ENCODE measurements around the gene KIR3DL2. TPM values are rescaled to one million over a fixed set of nuclear protein-coding genes. Genes with fewer than 3 reads are reported as not detected.

The KIR3DL2 gene
- total and polyA plus RNA-seq, 2 experiments from 2014 or later: not detected

DNA sequence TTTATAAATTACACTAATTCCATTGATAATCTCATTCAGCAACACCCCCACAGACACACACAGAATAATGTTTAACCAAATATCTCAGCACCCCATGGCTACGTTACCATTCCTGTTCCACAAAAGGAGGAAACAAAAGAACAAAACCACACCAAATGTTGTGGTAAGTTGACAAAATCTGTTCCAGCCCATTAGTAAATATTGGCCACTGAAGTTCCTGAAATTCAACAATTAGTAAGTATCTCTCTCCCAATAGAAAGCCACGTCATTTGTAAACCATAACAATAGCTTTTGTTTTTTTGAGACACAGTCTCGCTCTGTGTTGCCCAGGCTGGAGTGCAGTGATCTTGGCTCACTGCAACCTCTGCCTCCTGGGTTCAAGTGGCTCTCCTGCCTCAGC lies 21.5 kb downstream of the KIR3DL2 start:
- H4K20me1 ChIP-seq (replicated peaks; ENCODE audit: insufficient read depth): no peaks in the 10 kb centered on the region
- no peak overlapping the region for H3K4me3 ChIP-seq
- no peaks in the 10 kb centered on the region for H3K36me3 ChIP-seq (ENCODE audit: insufficient read depth)
- H2AFZ ChIP-seq: peak overlapping the region; percentile 43; the same call in 1 of the 2 replicates
- H3F3A ChIP-seq (replicated peaks; ENCODE audit: low read depth): no peaks in the 10 kb centered on the region; the same call in 1 of the 2 replicates
- Mint-ChIP-seq H3K36me3 (ENCODE audit: low read depth) (peaks cover 18% of the 10 kb centered on the region; the same call in 2 of the 3 replicates), H3K4me1 (no peaks in the 10 kb centered on the region), H3K27me3 (ENCODE audit: insufficient read depth, low read depth, poor library complexity) (no peaks in the 10 kb centered on the region), H3K4me3 (no peak overlapping the region), H3K9me3 (peaks cover 81% of the 10 kb centered on the region), H3K27ac (no peak overlapping the region)
- TF ChIP-seq CREB1 (CRISPR knock-in tag; IDR thresholded peaks at IDR 0.05; ENCODE audit: low read depth) (no peak), EZH2 (IDR thresholded peaks at IDR 0.05; ENCODE audit: low read depth, unreplicated experiment) (no peak), ZNF331 (CRISPR knock-in tag; IDR thresholded peaks at IDR 0.05; ENCODE audit: low read depth) (no peak), JUNB (IDR thresholded peaks at IDR 0.05; ENCODE audit: unreplicated experiment) (no peak), EZH2phosphoT487 (IDR thresholded peaks at IDR 0.05; ENCODE audit: unreplicated experiment) (no peak), ZNF114 (CRISPR knock-in tag; IDR thresholded peaks at IDR 0.05) (no peak), NANOG (IDR thresholded peaks at IDR 0.05; ENCODE audit: borderline replicate concordance) (no peak), STAT1 (IDR thresholded peaks at IDR 0.05; ENCODE audit: unreplicated experiment) (no peak), POLR2AphosphoS5 (IDR thresholded peaks at IDR 0.05; ENCODE audit: low read depth) (no peak)
- TF ChIP-seq, protein P1, sequence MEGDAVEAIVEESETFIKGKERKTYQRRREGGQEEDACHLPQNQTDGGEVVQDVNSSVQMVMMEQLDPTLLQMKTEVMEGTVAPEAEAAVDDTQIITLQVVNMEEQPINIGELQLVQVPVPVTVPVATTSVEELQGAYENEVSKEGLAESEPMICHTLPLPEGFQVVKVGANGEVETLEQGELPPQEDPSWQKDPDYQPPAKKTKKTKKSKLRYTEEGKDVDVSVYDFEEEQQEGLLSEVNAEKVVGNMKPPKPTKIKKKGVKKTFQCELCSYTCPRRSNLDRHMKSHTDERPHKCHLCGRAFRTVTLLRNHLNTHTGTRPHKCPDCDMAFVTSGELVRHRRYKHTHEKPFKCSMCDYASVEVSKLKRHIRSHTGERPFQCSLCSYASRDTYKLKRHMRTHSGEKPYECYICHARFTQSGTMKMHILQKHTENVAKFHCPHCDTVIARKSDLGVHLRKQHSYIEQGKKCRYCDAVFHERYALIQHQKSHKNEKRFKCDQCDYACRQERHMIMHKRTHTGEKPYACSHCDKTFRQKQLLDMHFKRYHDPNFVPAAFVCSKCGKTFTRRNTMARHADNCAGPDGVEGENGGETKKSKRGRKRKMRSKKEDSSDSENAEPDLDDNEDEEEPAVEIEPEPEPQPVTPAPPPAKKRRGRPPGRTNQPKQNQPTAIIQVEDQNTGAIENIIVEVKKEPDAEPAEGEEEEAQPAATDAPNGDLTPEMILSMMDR (conservative IDR thresholded peaks at IDR 0.05; ENCODE audit: low read depth in 2 of 2): no peak
- TF ChIP-seq, protein P2, sequence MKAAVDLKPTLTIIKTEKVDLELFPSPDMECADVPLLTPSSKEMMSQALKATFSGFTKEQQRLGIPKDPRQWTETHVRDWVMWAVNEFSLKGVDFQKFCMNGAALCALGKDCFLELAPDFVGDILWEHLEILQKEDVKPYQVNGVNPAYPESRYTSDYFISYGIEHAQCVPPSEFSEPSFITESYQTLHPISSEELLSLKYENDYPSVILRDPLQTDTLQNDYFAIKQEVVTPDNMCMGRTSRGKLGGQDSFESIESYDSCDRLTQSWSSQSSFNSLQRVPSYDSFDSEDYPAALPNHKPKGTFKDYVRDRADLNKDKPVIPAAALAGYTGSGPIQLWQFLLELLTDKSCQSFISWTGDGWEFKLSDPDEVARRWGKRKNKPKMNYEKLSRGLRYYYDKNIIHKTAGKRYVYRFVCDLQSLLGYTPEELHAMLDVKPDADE (IDR thresholded peaks at IDR 0.05): no peak
- TF ChIP-seq, protein P3, sequence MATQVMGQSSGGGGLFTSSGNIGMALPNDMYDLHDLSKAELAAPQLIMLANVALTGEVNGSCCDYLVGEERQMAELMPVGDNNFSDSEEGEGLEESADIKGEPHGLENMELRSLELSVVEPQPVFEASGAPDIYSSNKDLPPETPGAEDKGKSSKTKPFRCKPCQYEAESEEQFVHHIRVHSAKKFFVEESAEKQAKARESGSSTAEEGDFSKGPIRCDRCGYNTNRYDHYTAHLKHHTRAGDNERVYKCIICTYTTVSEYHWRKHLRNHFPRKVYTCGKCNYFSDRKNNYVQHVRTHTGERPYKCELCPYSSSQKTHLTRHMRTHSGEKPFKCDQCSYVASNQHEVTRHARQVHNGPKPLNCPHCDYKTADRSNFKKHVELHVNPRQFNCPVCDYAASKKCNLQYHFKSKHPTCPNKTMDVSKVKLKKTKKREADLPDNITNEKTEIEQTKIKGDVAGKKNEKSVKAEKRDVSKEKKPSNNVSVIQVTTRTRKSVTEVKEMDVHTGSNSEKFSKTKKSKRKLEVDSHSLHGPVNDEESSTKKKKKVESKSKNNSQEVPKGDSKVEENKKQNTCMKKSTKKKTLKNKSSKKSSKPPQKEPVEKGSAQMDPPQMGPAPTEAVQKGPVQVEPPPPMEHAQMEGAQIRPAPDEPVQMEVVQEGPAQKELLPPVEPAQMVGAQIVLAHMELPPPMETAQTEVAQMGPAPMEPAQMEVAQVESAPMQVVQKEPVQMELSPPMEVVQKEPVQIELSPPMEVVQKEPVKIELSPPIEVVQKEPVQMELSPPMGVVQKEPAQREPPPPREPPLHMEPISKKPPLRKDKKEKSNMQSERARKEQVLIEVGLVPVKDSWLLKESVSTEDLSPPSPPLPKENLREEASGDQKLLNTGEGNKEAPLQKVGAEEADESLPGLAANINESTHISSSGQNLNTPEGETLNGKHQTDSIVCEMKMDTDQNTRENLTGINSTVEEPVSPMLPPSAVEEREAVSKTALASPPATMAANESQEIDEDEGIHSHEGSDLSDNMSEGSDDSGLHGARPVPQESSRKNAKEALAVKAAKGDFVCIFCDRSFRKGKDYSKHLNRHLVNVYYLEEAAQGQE (IDR thresholded peaks at IDR 0.05; ENCODE audit: unreplicated experiment): no peak
- TF ChIP-seq, protein P4, sequence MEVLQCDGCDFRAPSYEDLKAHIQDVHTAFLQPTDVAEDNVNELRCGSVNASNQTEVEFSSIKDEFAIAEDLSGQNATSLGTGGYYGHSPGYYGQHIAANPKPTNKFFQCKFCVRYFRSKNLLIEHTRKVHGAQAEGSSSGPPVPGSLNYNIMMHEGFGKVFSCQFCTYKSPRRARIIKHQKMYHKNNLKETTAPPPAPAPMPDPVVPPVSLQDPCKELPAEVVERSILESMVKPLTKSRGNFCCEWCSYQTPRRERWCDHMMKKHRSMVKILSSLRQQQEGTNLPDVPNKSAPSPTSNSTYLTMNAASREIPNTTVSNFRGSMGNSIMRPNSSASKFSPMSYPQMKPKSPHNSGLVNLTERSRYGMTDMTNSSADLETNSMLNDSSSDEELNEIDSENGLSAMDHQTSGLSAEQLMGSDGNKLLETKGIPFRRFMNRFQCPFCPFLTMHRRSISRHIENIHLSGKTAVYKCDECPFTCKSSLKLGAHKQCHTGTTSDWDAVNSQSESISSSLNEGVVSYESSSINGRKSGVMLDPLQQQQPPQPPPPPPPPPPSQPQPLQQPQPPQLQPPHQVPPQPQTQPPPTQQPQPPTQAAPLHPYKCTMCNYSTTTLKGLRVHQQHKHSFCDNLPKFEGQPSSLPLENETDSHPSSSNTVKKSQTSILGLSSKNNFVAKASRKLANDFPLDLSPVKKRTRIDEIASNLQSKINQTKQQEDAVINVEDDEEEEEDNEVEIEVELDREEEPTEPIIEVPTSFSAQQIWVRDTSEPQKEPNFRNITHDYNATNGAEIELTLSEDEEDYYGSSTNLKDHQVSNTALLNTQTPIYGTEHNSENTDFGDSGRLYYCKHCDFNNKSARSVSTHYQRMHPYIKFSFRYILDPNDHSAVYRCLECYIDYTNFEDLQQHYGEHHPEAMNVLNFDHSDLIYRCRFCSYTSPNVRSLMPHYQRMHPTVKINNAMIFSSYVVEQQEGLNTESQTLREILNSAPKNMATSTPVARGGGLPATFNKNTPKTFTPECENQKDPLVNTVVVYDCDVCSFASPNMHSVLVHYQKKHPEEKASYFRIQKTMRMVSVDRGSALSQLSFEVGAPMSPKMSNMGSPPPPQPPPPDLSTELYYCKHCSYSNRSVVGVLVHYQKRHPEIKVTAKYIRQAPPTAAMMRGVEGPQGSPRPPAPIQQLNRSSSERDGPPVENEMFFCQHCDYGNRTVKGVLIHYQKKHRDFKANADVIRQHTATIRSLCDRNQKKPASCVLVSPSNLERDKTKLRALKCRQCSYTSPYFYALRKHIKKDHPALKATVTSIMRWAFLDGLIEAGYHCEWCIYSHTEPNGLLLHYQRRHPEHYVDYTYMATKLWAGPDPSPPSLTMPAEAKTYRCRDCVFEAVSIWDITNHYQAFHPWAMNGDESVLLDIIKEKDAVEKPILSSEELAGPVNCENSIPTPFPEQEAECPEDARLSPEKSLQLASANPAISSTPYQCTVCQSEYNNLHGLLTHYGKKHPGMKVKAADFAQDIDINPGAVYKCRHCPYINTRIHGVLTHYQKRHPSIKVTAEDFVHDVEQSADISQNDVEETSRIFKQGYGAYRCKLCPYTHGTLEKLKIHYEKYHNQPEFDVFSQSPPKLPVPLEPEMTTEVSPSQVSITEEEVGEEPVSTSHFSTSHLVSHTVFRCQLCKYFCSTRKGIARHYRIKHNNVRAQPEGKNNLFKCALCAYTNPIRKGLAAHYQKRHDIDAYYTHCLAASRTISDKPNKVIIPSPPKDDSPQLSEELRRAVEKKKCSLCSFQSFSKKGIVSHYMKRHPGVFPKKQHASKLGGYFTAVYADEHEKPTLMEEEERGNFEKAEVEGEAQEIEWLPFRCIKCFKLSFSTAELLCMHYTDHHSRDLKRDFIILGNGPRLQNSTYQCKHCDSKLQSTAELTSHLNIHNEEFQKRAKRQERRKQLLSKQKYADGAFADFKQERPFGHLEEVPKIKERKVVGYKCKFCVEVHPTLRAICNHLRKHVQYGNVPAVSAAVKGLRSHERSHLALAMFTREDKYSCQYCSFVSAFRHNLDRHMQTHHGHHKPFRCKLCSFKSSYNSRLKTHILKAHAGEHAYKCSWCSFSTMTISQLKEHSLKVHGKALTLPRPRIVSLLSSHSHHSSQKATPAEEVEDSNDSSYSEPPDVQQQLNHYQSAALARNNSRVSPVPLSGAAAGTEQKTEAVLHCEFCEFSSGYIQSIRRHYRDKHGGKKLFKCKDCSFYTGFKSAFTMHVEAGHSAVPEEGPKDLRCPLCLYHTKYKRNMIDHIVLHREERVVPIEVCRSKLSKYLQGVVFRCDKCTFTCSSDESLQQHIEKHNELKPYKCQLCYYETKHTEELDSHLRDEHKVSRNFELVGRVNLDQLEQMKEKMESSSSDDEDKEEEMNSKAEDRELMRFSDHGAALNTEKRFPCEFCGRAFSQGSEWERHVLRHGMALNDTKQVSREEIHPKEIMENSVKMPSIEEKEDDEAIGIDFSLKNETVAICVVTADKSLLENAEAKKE (CRISPR knock-in tag; IDR thresholded peaks at IDR 0.05): no peak
- ATAC-seq: no peak
- peaks cover 20% of the 10 kb centered on the region for H3K4me1 ChIP-seq (ENCODE audit: insufficient read depth)
- H3K4me2 ChIP-seq: no peak overlapping the region
- DNase-seq (ENCODE audit: low spot score): no peak
- no peaks in the 10 kb centered on the region for H3K79me2 ChIP-seq (replicated peaks; ENCODE audit: insufficient read depth)
- H3K27ac ChIP-seq (ENCODE audit: low read depth): no peak overlapping the region
- no peaks in the 10 kb centered on the region for H3K27me3 ChIP-seq (ENCODE audit: insufficient read depth)
- no peaks in the 10 kb centered on the region for H3K9me2 ChIP-seq (ENCODE audit: insufficient read depth)
